ENCODE results near the gene ADAM30.

ADAM30 gene

GRCh38 chr1:119879510-119880434 lies 16.5 kb downstream of the ADAM30 start:
- Histone ChIP-seq H3K4me3 (ENCODE audit: insufficient read depth, low read depth, low read length) (no peak overlapping the region), H3K27ac (ENCODE audit: insufficient read depth, low read depth, low read length, poor library complexity, severe bottlenecking) (no peak overlapping the region), H3K36me3 (ENCODE audit: control insufficient read depth, insufficient read depth, low read length) (no peaks in the 10 kb centered on the region), H3K9me3 (ENCODE audit: control insufficient read depth, low read length) (no peaks in the 10 kb centered on the region), H3K27me3 (ENCODE audit: control insufficient read depth, insufficient read depth, low read length, poor library complexity, severe bottlenecking) (no peaks in the 10 kb centered on the region), H3K4me1 (ENCODE audit: control insufficient read depth, insufficient read depth, low read length) (no peaks in the 10 kb centered on the region)
- WGBS, 2 experiments = 93 to 94% methylated on average over 12 of the region's 12 CpGs

DNA sequence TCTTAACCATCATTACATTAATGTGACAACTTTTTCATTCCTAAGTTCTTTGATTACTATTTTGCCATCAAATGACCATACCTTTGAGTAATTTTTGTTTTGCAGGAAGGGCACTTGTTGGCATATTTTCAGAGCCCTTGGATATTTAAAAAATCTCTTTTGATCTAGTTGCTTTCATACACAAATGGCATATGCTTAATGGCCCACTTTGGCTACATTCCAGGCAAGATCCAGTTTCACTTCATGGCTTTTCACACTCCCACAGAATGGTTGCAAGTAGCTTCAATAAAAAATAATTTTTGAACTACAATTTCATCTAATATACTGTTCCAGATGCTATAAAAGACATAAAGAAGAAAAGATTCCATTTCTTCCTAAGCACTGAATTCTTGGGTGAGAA lies 18.1 kb downstream of the ADAM30 start:
- Histone ChIP-seq H3K4me3 (ENCODE audit: insufficient read depth, low read depth, low read length) (no peak overlapping the region), H3K36me3 (ENCODE audit: control insufficient read depth, insufficient read depth, low read length) (no peaks in the 10 kb centered on the region), H3K27me3 (ENCODE audit: control insufficient read depth, insufficient read depth, low read length, poor library complexity, severe bottlenecking) (no peaks in the 10 kb centered on the region), H3K9me3 (ENCODE audit: control insufficient read depth, low read length) (no peaks in the 10 kb centered on the region), H3K4me1 (ENCODE audit: control insufficient read depth, insufficient read depth, low read length) (no peaks in the 10 kb centered on the region), H3K27ac (ENCODE audit: insufficient read depth, low read depth, low read length, poor library complexity, severe bottlenecking) (no peak overlapping the region)

DNA sequence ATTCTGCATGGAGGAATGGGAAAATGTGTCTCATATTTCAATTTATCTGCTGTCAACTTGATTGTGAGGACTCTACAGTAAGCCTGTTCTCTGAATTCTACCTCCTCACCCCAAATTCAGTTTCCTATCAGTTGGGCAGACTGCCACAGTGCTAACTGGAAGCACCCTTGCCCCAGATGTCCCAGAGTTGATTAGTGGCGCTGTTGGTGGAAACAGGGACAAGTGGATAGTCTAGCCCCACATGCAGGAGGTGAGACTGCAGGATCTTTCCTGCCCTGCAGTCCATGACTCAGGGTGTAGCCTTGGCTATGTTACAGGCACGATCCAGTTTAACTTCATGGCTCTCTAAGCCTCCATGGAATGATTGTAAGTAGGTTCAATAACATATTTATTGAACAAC lies 22.1 kb downstream of the ADAM30 start:
- peaks cover 3% of the 10 kb centered on the region for H3K4me1 ChIP-seq (ENCODE audit: control insufficient read depth, insufficient read depth, low read length)
- 82 to 93% methylated on average over 1 to 2 of the region's 2 CpGs for WGBS, 2 experiments
- H3K27me3 ChIP-seq (ENCODE audit: control insufficient read depth, insufficient read depth, low read length, poor library complexity, severe bottlenecking) = no peaks in the 10 kb centered on the region
- no peak overlapping the region for H3K4me3 ChIP-seq (ENCODE audit: insufficient read depth, low read depth, low read length)
- H3K27ac ChIP-seq (ENCODE audit: insufficient read depth, low read depth, low read length, poor library complexity, severe bottlenecking) = no peak overlapping the region
- no peaks in the 10 kb centered on the region for H3K9me3 ChIP-seq (ENCODE audit: control insufficient read depth, low read length)
- H3K36me3 ChIP-seq (ENCODE audit: control insufficient read depth, insufficient read depth, low read length) = no peaks in the 10 kb centered on the region

DNA sequence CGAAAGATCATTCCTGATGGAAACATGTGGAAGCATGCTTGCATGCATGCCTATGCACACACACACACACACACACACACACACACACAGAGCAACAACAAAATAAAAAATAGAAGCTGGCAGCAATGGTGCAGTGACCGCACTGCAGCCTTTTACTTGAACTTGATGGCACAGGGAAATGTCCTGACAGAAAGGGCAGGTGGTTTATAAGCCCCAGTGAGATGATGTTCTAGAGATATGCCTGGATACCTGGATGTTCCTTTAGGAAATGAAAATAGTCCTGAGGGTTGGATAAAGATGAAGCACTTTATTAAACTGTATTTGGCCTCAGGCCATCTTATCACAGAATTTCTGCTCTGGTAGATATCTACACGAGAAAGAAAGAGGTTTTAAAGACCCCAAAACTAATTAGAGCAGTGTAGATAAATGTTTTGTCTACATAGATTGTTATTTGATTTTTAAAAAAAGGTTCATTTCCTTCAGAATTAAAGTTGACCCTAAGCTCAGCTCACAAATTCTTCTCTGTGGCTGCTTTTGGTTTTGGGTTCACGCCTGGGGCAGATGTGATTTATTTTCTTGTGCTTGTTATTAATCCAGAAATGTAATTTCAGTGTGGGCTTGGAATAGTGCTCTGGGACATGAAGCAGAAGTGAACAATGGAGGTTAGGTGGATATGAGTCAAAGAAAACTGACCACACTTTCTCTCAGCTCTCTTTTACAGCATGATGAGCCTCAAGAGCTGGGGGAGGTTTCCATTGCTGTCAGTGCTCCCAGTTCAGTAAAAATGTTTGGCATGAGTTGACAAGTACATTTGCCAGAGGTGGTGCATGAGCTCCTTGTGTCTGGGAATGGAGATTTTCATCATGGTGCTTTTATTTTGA lies 22.9 kb downstream of the ADAM30 start:
- Histone ChIP-seq H3K9me3 (ENCODE audit: control insufficient read depth, low read length) (no peaks in the 10 kb centered on the region), H3K27ac (ENCODE audit: insufficient read depth, low read depth, low read length, poor library complexity, severe bottlenecking) (no peak overlapping the region), H3K27me3 (ENCODE audit: control insufficient read depth, insufficient read depth, low read length, poor library complexity, severe bottlenecking) (no peaks in the 10 kb centered on the region), H3K4me1 (ENCODE audit: control insufficient read depth, insufficient read depth, low read length) (peaks cover 3% of the 10 kb centered on the region), H3K4me3 (ENCODE audit: insufficient read depth, low read depth, low read length) (no peak overlapping the region), H3K36me3 (ENCODE audit: control insufficient read depth, insufficient read depth, low read length) (no peaks in the 10 kb centered on the region)
- 87 to 94% methylated on average over 4 of the region's 4 CpGs for WGBS, 2 experiments

GRCh38 chr1:119871881-119872280 lies 24.4 kb downstream of the ADAM30 start:
- no peak overlapping the region for H3K4me3 ChIP-seq (ENCODE audit: insufficient read depth, low read depth, low read length)
- H3K36me3 ChIP-seq (ENCODE audit: control insufficient read depth, insufficient read depth, low read length) = no peaks in the 10 kb centered on the region
- WGBS, 2 experiments = 94 to 98% methylated on average over 4 of the region's 4 CpGs
- H3K27ac ChIP-seq (ENCODE audit: insufficient read depth, low read depth, low read length, poor library complexity, severe bottlenecking) = no peak overlapping the region
- H3K27me3 ChIP-seq (ENCODE audit: control insufficient read depth, insufficient read depth, low read length, poor library complexity, severe bottlenecking) = no peaks in the 10 kb centered on the region
- no peaks in the 10 kb centered on the region for H3K9me3 ChIP-seq (ENCODE audit: control insufficient read depth, low read length)
- peaks cover 3% of the 10 kb centered on the region for H3K4me1 ChIP-seq (ENCODE audit: control insufficient read depth, insufficient read depth, low read length)

DNA sequence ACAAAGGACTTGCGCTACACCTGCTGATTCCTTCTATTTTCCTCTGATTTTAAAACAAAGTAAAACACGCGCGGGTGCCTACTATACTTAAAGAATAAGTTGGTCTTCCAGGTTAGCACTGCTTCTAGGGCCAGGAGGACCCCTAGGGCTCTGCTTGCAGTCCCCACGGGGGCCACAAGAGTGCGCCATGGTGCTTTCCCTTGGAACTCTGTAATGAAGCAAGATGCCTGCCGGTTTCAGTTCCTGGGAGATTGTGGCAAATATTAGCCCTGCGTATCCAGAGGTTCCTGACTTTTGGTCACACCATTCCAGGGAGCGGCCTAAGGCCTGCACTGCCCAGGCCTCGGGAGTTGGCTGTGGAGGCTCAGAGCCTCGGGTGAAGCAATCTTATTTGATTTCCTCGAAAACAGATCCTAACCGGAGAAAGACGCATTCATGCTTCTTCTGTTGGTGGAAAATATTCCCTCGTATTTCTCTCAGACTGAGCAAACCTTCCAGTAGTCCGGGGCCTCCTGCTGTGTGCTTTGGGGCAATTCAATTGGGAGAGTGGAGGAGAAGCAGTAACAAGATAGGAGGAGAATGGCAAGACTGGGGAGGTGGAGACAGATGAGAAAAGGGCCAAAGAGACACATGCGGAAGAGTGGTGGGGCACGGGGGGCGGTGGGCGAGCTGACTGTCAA lies 25.3 kb downstream of the ADAM30 start:
- WGBS, 2 experiments = 58 to 59% methylated on average over 20 of the region's 20 CpGs
- no peak overlapping the region for H3K27ac ChIP-seq (ENCODE audit: insufficient read depth, low read depth, low read length, poor library complexity, severe bottlenecking)
- H3K36me3 ChIP-seq (ENCODE audit: control insufficient read depth, insufficient read depth, low read length) = no peaks in the 10 kb centered on the region
- H3K4me1 ChIP-seq (ENCODE audit: control insufficient read depth, insufficient read depth, low read length) = peaks cover 3% of the 10 kb centered on the region
- H3K27me3 ChIP-seq (ENCODE audit: control insufficient read depth, insufficient read depth, low read length, poor library complexity, severe bottlenecking) = no peaks in the 10 kb centered on the region
- H3K9me3 ChIP-seq (ENCODE audit: control insufficient read depth, low read length) = no peaks in the 10 kb centered on the region
- no peak overlapping the region for H3K4me3 ChIP-seq (ENCODE audit: insufficient read depth, low read depth, low read length)

GRCh38 chr1:119869995-119870394 lies 26.3 kb downstream of the ADAM30 start:
- no peaks in the 10 kb centered on the region for H3K36me3 ChIP-seq (ENCODE audit: control insufficient read depth, insufficient read depth, low read length)
- H3K4me3 ChIP-seq (ENCODE audit: insufficient read depth, low read depth, low read length) = no peak overlapping the region
- 92 to 100% methylated on average over 1 of the region's 1 CpG for WGBS, 2 experiments
- no peaks in the 10 kb centered on the region for H3K27me3 ChIP-seq (ENCODE audit: control insufficient read depth, insufficient read depth, low read length, poor library complexity, severe bottlenecking)
- H3K4me1 ChIP-seq (ENCODE audit: control insufficient read depth, insufficient read depth, low read length) = peaks cover 3% of the 10 kb centered on the region
- H3K27ac ChIP-seq (ENCODE audit: insufficient read depth, low read depth, low read length, poor library complexity, severe bottlenecking) = no peak overlapping the region
- H3K9me3 ChIP-seq (ENCODE audit: control insufficient read depth, low read length) = no peaks in the 10 kb centered on the region

- Histone ChIP-seq H3K9me3 (ENCODE audit: control insufficient read depth, low read length) (no peaks in the 10 kb centered on the region), H3K36me3 (ENCODE audit: control insufficient read depth, insufficient read depth, low read length) (no peaks in the 10 kb centered on the region), H3K4me1 (ENCODE audit: control insufficient read depth, insufficient read depth, low read length) (peaks cover 3% of the 10 kb centered on the region), H3K27me3 (ENCODE audit: control insufficient read depth, insufficient read depth, low read length, poor library complexity, severe bottlenecking) (no peaks in the 10 kb centered on the region), H3K4me3 (ENCODE audit: insufficient read depth, low read depth, low read length) (no peak overlapping the region), H3K27ac (ENCODE audit: insufficient read depth, low read depth, low read length, poor library complexity, severe bottlenecking) (no peak overlapping the region)
- 83 to 95% methylated on average over 1 to 2 of the region's 2 CpGs for WGBS, 2 experiments
These were observed 28.1 kb downstream of the ADAM30 start for GRCh38 chr1:119868176-119868575.

DNA sequence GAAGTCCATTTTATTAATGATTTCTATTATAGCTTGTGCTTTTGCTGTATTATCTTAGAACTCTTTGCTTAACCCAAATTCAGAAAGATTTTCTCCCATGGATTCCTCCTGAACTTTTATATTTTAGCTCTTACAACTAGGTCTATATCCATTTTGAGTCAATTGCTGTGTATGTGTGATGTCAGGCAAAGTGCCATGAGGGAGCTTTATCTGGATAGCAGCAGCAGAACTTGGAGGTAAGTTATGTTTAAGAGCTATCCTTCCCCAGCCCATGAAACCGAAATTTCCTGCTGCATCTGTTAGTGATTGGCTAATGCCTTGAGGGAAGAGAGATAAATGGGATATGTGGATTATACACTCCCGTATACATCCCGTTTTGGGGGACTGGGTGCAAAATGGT lies 29.9 kb downstream of the ADAM30 start:
- H3K4me3 ChIP-seq (ENCODE audit: insufficient read depth, low read depth, low read length) = no peak overlapping the region
- H3K27ac ChIP-seq (ENCODE audit: insufficient read depth, low read depth, low read length, poor library complexity, severe bottlenecking) = no peak overlapping the region
- 90 to 91% methylated on average over 3 of the region's 3 CpGs for WGBS, 2 experiments
- H3K9me3 ChIP-seq (ENCODE audit: control insufficient read depth, low read length) = no peaks in the 10 kb centered on the region
- H3K27me3 ChIP-seq (ENCODE audit: control insufficient read depth, insufficient read depth, low read length, poor library complexity, severe bottlenecking) = no peaks in the 10 kb centered on the region
- H3K4me1 ChIP-seq (ENCODE audit: control insufficient read depth, insufficient read depth, low read length) = peaks cover 3% of the 10 kb centered on the region
- H3K36me3 ChIP-seq (ENCODE audit: control insufficient read depth, insufficient read depth, low read length) = no peaks in the 10 kb centered on the region

DNA sequence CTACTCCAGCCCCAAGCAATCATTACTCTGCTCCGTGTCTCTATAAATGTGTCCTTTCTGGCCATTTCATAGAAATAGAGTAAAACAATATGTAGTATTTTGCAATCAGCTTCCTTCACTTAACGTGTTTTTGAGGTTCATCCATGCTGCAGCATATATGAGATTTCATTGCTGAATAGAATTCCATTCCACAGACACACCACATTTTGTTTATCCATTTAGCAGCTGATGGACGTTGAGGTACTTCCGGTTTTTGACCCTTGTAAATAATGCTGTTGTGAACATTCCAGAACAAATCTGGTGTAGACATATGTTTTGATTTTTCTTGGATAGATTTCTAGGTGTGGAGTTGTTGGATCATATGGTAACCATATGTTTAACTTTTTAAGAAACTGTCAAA lies 30.7 kb downstream of the ADAM30 start:
- no peaks in the 10 kb centered on the region for H3K27me3 ChIP-seq (ENCODE audit: control insufficient read depth, insufficient read depth, low read length, poor library complexity, severe bottlenecking)
- H3K9me3 ChIP-seq (ENCODE audit: control insufficient read depth, low read length) = no peaks in the 10 kb centered on the region
- 84 to 89% methylated on average over 3 to 4 of the region's 4 CpGs for WGBS, 2 experiments
- H3K4me3 ChIP-seq (ENCODE audit: insufficient read depth, low read depth, low read length) = no peak overlapping the region
- H3K4me1 ChIP-seq (ENCODE audit: control insufficient read depth, insufficient read depth, low read length) = no peaks in the 10 kb centered on the region
- H3K36me3 ChIP-seq (ENCODE audit: control insufficient read depth, insufficient read depth, low read length) = no peaks in the 10 kb centered on the region
- H3K27ac ChIP-seq (ENCODE audit: insufficient read depth, low read depth, low read length, poor library complexity, severe bottlenecking) = no peak overlapping the region

All from ectodermal cell (in vitro differentiated cells).